ENCODE results near the gene SPTAN1.

SPTAN1 gene

GRCh38 chr9:128550226-128550625 lies 2.2 kb upstream of the SPTAN1 start:
- peaks cover 22 to 30% of the 10 kb centered on the region in 2 experiments for H3K4me1 ChIP-seq (ENCODE audit: control insufficient read depth in 1 of 2, insufficient read depth in 1 of 2, low read depth in 1 of 2, low read length in 1 of 2)
- no peaks in the 10 kb centered on the region for H3K9me3 ChIP-seq
- H3K36me3 ChIP-seq: no peaks in the 10 kb centered on the region
- no peaks in the 10 kb centered on the region for H3K27me3 ChIP-seq
- no peak overlapping the region for H3K4me3 ChIP-seq (ENCODE audit: low read depth in 1 of 2, low read length in 1 of 2)
- peak overlapping the region; percentile 25 for H3K27ac ChIP-seq
- no peak for TF ChIP-seq CTCF (IDR thresholded peaks at IDR 0.05)

GRCh38 chr9:128550770-128551656 lies 1.4 kb upstream of the SPTAN1 start:
- peaks cover 22 to 30% of the 10 kb centered on the region in 2 experiments for H3K4me1 ChIP-seq (ENCODE audit: control insufficient read depth in 1 of 2, insufficient read depth in 1 of 2, low read depth in 1 of 2, low read length in 1 of 2)
- no peak for TF ChIP-seq CTCF (IDR thresholded peaks at IDR 0.05)

GRCh38 chr9:128551657-128552152 lies 682 bp upstream of the SPTAN1 start:
- H3K4me3 ChIP-seq (ENCODE audit: low read depth in 1 of 2, low read length in 1 of 2): peak overlapping the region; percentile 80 to 93

More at GRCh38 chr9:128550770-128551656, 1.4 kb upstream of the SPTAN1 start:
- Histone ChIP-seq H3K36me3 (no peaks in the 10 kb centered on the region), H3K9me3 (no peaks in the 10 kb centered on the region), H3K4me3 (ENCODE audit: low read depth in 1 of 2, low read length in 1 of 2) (no peak overlapping the region), H3K27ac (peak overlapping the region; percentile 87), H3K27me3 (no peaks in the 10 kb centered on the region)

GRCh38 chr9:128552744-128553440 lies 505 bp downstream of the SPTAN1 start:
- H3K27me3 ChIP-seq: no peaks in the 10 kb centered on the region
- peak overlapping the region; percentile 87 for H3K27ac ChIP-seq
- H3K4me3 ChIP-seq (ENCODE audit: low read depth in 1 of 2, low read length in 1 of 2): peak overlapping the region; percentile 80 to 93
- peaks cover 22 to 30% of the 10 kb centered on the region in 2 experiments for H3K4me1 ChIP-seq (ENCODE audit: control insufficient read depth in 1 of 2, insufficient read depth in 1 of 2, low read depth in 1 of 2, low read length in 1 of 2)
- TF ChIP-seq CTCF (IDR thresholded peaks at IDR 0.05): no peak
- no peaks in the 10 kb centered on the region for H3K36me3 ChIP-seq
- no peaks in the 10 kb centered on the region for H3K9me3 ChIP-seq

More at GRCh38 chr9:128551657-128552152, 682 bp upstream of the SPTAN1 start:
- Histone ChIP-seq H3K27ac (peak overlapping the region; percentile 87), H3K27me3 (no peaks in the 10 kb centered on the region), H3K4me1 (ENCODE audit: control insufficient read depth in 1 of 2, insufficient read depth in 1 of 2, low read depth in 1 of 2, low read length in 1 of 2) (peaks cover 22 to 30% of the 10 kb centered on the region in 2 experiments), H3K36me3 (no peaks in the 10 kb centered on the region), H3K9me3 (no peaks in the 10 kb centered on the region)
- TF ChIP-seq CTCF (IDR thresholded peaks at IDR 0.05): no peak

- Histone ChIP-seq H3K27me3 (no peaks in the 10 kb centered on the region), H3K4me1 (ENCODE audit: control insufficient read depth in 1 of 2, insufficient read depth in 1 of 2, low read depth in 1 of 2, low read length in 1 of 2) (peaks cover 22 to 30% of the 10 kb centered on the region in 2 experiments), H3K27ac (no peak overlapping the region), H3K4me3 (ENCODE audit: low read depth in 1 of 2, low read length in 1 of 2) (peak overlapping the region in 1 of 2 experiments; percentile 80), H3K9me3 (no peaks in the 10 kb centered on the region), H3K36me3 (no peaks in the 10 kb centered on the region)
- no peak for TF ChIP-seq CTCF (IDR thresholded peaks at IDR 0.05)
Measured at GRCh38 chr9:128553728-128554127, 1.3 kb downstream of the SPTAN1 start.

Measured in neutrophil (primary cell).